Mononuclear cell (primary cell): ENCODE measurements around the gene MDFI. TPM values are rescaled to one million over a fixed set of nuclear protein-coding genes. Genes with fewer than 3 reads are reported as not detected.

Experiments used
- H3K27me3 ChIP-seq: 2 replicates; pipeline ENCODE4 v1.6.0; 2011; ENCODE audit warnings: low read length, control low read depth; ENCODE audit not compliant: insufficient read depth
- H3K4me1 ChIP-seq: 2 replicates; pipeline ENCODE4 v1.5.1; 2011; ENCODE audit warnings: mild to moderate bottlenecking, low read length, control low read depth; ENCODE audit not compliant: insufficient read depth
- H3K4me3 ChIP-seq: 2 replicates; pipeline ENCODE4 v1.5.1; 2011; ENCODE audit warnings: mild to moderate bottlenecking, low read length, moderate library complexity
- H3K9me3 ChIP-seq: 2 replicates; pipeline ENCODE4 v1.5.1; 2011; ENCODE audit warnings: low read depth, mild to moderate bottlenecking, control low read depth, low read length
- total RNA-seq: library from RNA; depleted of rRNA; stranded (reverse); fragments of >200 nt; gene quantifications from one replicate; pipeline ENCODE4 v1.2.3, GENCODE V29; 2012

MDFI gene
- total RNA-seq, 1 donor = not detected

GRCh38 chr6:41689171-41690008, 51.1 kb downstream of the MDFI start:
- no peaks in the 10 kb centered on the region for H3K9me3 ChIP-seq
- H3K4me3 ChIP-seq = no peak overlapping the region
- no peaks in the 10 kb centered on the region for H3K4me1 ChIP-seq
- no peaks in the 10 kb centered on the region for H3K27me3 ChIP-seq

- no peak overlapping the region for H3K4me3 ChIP-seq
- no peaks in the 10 kb centered on the region for H3K27me3 ChIP-seq
- H3K9me3 ChIP-seq = no peaks in the 10 kb centered on the region
- no peaks in the 10 kb centered on the region for H3K4me1 ChIP-seq
Observed at GRCh38 chr6:41690541-41691330, 52.5 kb downstream of the MDFI start.

- Histone ChIP-seq H3K9me3 (no peaks in the 10 kb centered on the region), H3K4me1 (no peaks in the 10 kb centered on the region), H3K27me3 (no peaks in the 10 kb centered on the region), H3K4me3 (no peak overlapping the region)
Observed at GRCh38 chr6:41691426-41692079, 53.3 kb downstream of the MDFI start.

- Histone ChIP-seq H3K27me3 (no peaks in the 10 kb centered on the region), H3K4me1 (no peaks in the 10 kb centered on the region), H3K9me3 (no peaks in the 10 kb centered on the region), H3K4me3 (no peak overlapping the region)
Observed at GRCh38 chr6:41692080-41692675, 53.9 kb downstream of the MDFI start.

GRCh38 chr6:41692730-41693129, 54.5 kb downstream of the MDFI start:
- H3K4me1 ChIP-seq = no peaks in the 10 kb centered on the region

GRCh38 chr6:41693281-41694240, 55.3 kb downstream of the MDFI start:
- H3K27me3 ChIP-seq = no peaks in the 10 kb centered on the region
- no peaks in the 10 kb centered on the region for H3K9me3 ChIP-seq
- H3K4me3 ChIP-seq = no peak overlapping the region
- H3K4me1 ChIP-seq = no peaks in the 10 kb centered on the region

More at GRCh38 chr6:41692730-41693129, 54.5 kb downstream of the MDFI start:
- Histone ChIP-seq H3K9me3 (no peaks in the 10 kb centered on the region), H3K4me3 (no peak overlapping the region), H3K27me3 (no peaks in the 10 kb centered on the region)

GRCh38 chr6:41694815-41695526, 56.7 kb downstream of the MDFI start:
- H3K27me3 ChIP-seq = no peaks in the 10 kb centered on the region
- H3K4me1 ChIP-seq = no peaks in the 10 kb centered on the region
- H3K4me3 ChIP-seq = no peak overlapping the region
- no peaks in the 10 kb centered on the region for H3K9me3 ChIP-seq

- Histone ChIP-seq H3K4me1 (no peaks in the 10 kb centered on the region), H3K9me3 (no peaks in the 10 kb centered on the region), H3K27me3 (no peaks in the 10 kb centered on the region), H3K4me3 (no peak overlapping the region)
Observed at GRCh38 chr6:41695825-41696224, 57.6 kb downstream of the MDFI start.

GRCh38 chr6:41696788-41697187, 58.5 kb downstream of the MDFI start:
- no peak overlapping the region for H3K4me3 ChIP-seq
- no peaks in the 10 kb centered on the region for H3K27me3 ChIP-seq
- H3K9me3 ChIP-seq = no peaks in the 10 kb centered on the region
- H3K4me1 ChIP-seq = no peaks in the 10 kb centered on the region

GRCh38 chr6:41697861-41698781, 59.9 kb downstream of the MDFI start:
- no peak overlapping the region for H3K4me3 ChIP-seq
- H3K9me3 ChIP-seq = no peaks in the 10 kb centered on the region
- no peaks in the 10 kb centered on the region for H3K27me3 ChIP-seq
- no peaks in the 10 kb centered on the region for H3K4me1 ChIP-seq

GRCh38 chr6:41699063-41699462, 60.8 kb downstream of the MDFI start:
- Histone ChIP-seq H3K4me1 (peaks cover 6% of the 10 kb centered on the region), H3K4me3 (no peak overlapping the region), H3K9me3 (no peaks in the 10 kb centered on the region), H3K27me3 (no peaks in the 10 kb centered on the region)

GRCh38 chr6:41700463-41701347, 62.4 kb downstream of the MDFI start:
- no peak overlapping the region for H3K4me3 ChIP-seq
- no peaks in the 10 kb centered on the region for H3K9me3 ChIP-seq
- H3K4me1 ChIP-seq = peaks cover 22% of the 10 kb centered on the region
- no peaks in the 10 kb centered on the region for H3K27me3 ChIP-seq
